ENCODE measurements around the gene NDRG3.

- no peak for TF ChIP-seq CTCF (conservative IDR thresholded peaks at IDR 0.05 in 1 of 2, IDR thresholded peaks at IDR 0.05 in 1 of 2; ENCODE audit: extremely low read depth in 1 of 2, insufficient read depth in 1 of 2, low read depth in 1 of 2, low read length in 2 of 2)
- no peak for TF ChIP-seq EZH2 (IDR thresholded peaks at IDR 0.05; ENCODE audit: borderline replicate concordance, low read length)
Observed at GRCh38 chr20:36779656-36780025, 33.8 kb upstream of the NDRG3 start.

Measured in mammary epithelial cell (primary cell).